Vagina (tissue), 2 donors: ENCODE results near the gene PLCL1. TPM values are rescaled to one million over a fixed set of nuclear protein-coding genes. Genes with fewer than 3 reads are reported as not detected.

Source experiments
- DNase-seq, 2 donors: peaks; one replicate each; pipeline ENCODE4 v3.0.0-alpha.2; 2017; ENCODE audit errors: extremely low spot score in 2 of 2
- H3K27ac ChIP-seq: fragments of 200-600 bp; sonication (generic); one replicate; pipeline ENCODE4 v1.5.1; 2019
- H3K27me3 ChIP-seq: fragments of 200-600 bp; sonication (generic); one replicate; pipeline ENCODE4 v1.5.1; 2019
- H3K36me3 ChIP-seq, 2 donors: fragments of 200-600 bp; sonication (generic); one replicate each; pipeline ENCODE4 v1.5.1; 2017 to 2019
- H3K4me1 ChIP-seq: fragments of 200-600 bp; sonication (generic); one replicate; pipeline ENCODE4 v1.5.1; 2019
- H3K4me3 ChIP-seq, 2 donors: fragments of 200-600 bp; sonication (generic); 1 replicate in 1 of 2; 2 replicates in 1 of 2; pipeline ENCODE4 v1.5.1; 2016 to 2019
- H3K9me3 ChIP-seq: fragments of 200-600 bp; sonication (generic); one replicate; pipeline ENCODE4 v1.5.1; 2019
- POLR2A ChIP-seq, 2 donors: fragments of 450-650 bp; IDR thresholded peaks; one replicate each; pipeline ENCODE4 v1.6.1; 2017; ENCODE audit warnings: antibody characterized with exemption in 2 of 2, mild to moderate bottlenecking in 2 of 2, moderate library complexity in 2 of 2
- POLR2AphosphoS5 ChIP-seq, 2 donors: sonication (generic); formaldehyde crosslinking; IDR thresholded peaks; one replicate each; pipeline ENCODE4 v1.9.0; 2017; ENCODE audit warnings: antibody characterized with exemption in 2 of 2, mild to moderate bottlenecking in 2 of 2, low read depth in 1 of 2; ENCODE audit not compliant: insufficient read depth in 1 of 2
- intact Hi-C: fragments of 100-400 bp; cut with DNase I; formaldehyde crosslinking; loops from one replicate; pipeline ENCODE4 v1.15.1; 2023
- total RNA-seq: library from RNA; depleted of rRNA; stranded (reverse); fragments of >200 nt; gene quantifications from one replicate; pipeline ENCODE4 v1.2.3, GENCODE V29; 2016
- TF ChIP-seq, protein P1 (sequence below), 3 experiments: fragments of 450-650 bp in 2 of 3; fragments of 200-600 bp in 1 of 3; sonication (generic) in 1 of 3; IDR thresholded peaks; one replicate each; pipeline ENCODE4 v1.5.1; 2017 to 2019; ENCODE audit warnings: antibody characterized with exemption in 3 of 3, mild to moderate bottlenecking in 2 of 3, moderate library complexity in 2 of 3

The PLCL1 gene
- total RNA-seq, 1 donor from 2014 or later: 6.6 TPM

DNA sequence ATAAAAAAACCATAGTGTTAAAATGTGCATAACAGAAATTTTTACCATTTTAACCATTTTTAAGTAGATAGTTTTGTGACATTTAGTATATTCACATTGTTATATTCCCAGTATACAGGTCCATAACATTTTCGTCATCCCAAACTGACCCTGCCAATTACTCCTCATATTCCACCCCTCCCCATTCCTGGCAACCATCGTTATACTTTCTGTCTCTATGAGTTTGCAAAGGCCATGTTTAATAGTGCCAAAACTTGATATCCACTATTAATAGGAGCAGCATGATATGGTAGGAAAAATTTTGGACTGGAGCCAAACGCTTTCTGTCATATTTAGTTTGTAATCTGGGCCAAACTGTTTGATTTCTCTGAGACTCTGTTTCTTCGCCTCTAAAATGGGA is 30.9 kb downstream of the PLCL1 start:
- Histone ChIP-seq H3K27me3 (no peaks in the 10 kb centered on the region), H3K27ac (no peak overlapping the region), H3K4me1 (no peaks in the 10 kb centered on the region), H3K36me3 (no peaks in the 10 kb centered on the region), H3K4me3 (no peak overlapping the region), H3K9me3 (no peaks in the 10 kb centered on the region)
- intact Hi-C loops: no loop called here
- no peak for DNase-seq
- no peak for TF ChIP-seq POLR2AphosphoS5 (IDR thresholded peaks at IDR 0.05; ENCODE audit: insufficient read depth in 1 of 2, low read depth in 1 of 2)
- TF ChIP-seq POLR2A (IDR thresholded peaks at IDR 0.05): no peak

DNA sequence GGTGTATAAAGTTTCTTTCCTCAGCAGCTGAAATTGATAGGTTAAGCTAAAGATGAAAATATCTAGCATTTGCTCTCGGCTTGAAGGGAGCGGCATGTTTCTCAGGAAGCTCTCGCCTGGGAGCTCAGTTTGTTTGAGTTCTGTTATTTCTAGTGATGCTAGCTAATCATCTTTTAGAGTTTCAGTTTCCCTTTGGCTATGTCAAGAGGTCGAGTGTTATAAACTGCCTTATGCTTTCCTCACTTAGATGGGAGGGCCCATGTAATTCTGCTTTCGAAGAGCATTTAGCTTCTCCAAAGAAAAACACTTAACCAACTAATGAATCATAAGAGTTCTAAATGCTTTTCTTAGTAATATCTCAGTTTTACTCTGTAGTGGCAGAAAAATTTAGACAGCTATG is 33.6 kb downstream of the PLCL1 start:
- Histone ChIP-seq H3K36me3 (no peaks in the 10 kb centered on the region), H3K4me1 (no peaks in the 10 kb centered on the region), H3K27ac (peak overlapping the region; percentile 24), H3K4me3 (peak overlapping the region; percentile 8 to 12), H3K27me3 (no peaks in the 10 kb centered on the region), H3K9me3 (no peaks in the 10 kb centered on the region)
- no peak for TF ChIP-seq POLR2A (IDR thresholded peaks at IDR 0.05)
- TF ChIP-seq, protein P1, sequence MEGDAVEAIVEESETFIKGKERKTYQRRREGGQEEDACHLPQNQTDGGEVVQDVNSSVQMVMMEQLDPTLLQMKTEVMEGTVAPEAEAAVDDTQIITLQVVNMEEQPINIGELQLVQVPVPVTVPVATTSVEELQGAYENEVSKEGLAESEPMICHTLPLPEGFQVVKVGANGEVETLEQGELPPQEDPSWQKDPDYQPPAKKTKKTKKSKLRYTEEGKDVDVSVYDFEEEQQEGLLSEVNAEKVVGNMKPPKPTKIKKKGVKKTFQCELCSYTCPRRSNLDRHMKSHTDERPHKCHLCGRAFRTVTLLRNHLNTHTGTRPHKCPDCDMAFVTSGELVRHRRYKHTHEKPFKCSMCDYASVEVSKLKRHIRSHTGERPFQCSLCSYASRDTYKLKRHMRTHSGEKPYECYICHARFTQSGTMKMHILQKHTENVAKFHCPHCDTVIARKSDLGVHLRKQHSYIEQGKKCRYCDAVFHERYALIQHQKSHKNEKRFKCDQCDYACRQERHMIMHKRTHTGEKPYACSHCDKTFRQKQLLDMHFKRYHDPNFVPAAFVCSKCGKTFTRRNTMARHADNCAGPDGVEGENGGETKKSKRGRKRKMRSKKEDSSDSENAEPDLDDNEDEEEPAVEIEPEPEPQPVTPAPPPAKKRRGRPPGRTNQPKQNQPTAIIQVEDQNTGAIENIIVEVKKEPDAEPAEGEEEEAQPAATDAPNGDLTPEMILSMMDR (IDR thresholded peaks at IDR 0.05): no peak
- no peak for TF ChIP-seq POLR2AphosphoS5 (IDR thresholded peaks at IDR 0.05; ENCODE audit: insufficient read depth in 1 of 2, low read depth in 1 of 2)
- DNase-seq: no peak
- intact Hi-C loops: no loop called here

DNA sequence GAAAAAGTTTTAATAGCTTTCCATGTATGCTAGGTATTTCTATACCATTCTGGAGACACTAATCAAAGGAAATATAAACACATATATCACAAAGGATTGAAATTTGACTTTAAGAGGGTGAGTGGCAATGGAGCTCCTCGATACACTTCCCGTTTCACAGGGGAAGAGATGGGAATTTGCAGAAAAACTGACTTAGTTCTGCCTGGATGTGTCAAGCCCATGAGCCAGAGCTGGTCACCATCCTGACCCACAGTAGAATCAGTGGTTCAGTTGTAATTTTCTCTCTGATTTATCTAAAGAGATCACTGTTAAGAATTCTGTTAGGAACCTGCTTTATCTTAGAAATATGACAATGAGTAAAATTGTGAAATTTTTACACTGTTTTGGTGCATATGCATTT is 34.2 kb downstream of the PLCL1 start:
- DNase-seq: no peak
- peak overlapping the region in 1 of 2 donors; percentile 12 for H3K4me3 ChIP-seq
- H3K4me1 ChIP-seq: no peaks in the 10 kb centered on the region
- H3K9me3 ChIP-seq: no peaks in the 10 kb centered on the region
- peak overlapping the region; percentile 24 for H3K27ac ChIP-seq
- H3K27me3 ChIP-seq: no peaks in the 10 kb centered on the region
- TF ChIP-seq, protein P1 (IDR thresholded peaks at IDR 0.05): no peak
- TF ChIP-seq POLR2AphosphoS5 (IDR thresholded peaks at IDR 0.05; ENCODE audit: insufficient read depth in 1 of 2, low read depth in 1 of 2) (no peak), POLR2A (IDR thresholded peaks at IDR 0.05) (no peak)
- intact Hi-C loops: no loop called here
- no peaks in the 10 kb centered on the region for H3K36me3 ChIP-seq

DNA sequence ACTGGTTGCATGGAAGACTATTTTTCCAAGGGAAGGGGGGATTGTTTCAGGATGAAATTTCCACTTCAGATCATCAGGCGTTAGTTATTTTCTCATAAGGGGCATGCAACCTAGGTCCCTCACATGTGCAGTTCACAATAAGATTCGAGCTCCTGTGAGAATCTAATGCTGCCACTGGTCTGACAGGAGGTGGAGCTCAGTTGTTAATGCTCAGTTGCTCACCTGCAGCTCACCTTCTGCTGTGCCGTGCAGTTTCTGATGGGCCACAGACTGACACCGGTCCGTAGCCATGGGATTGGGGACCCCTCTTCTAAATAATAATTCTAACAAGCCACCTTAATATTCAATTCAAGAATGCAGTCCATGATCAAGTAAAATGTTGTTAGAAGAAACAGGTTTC is 34.9 kb downstream of the PLCL1 start:
- Histone ChIP-seq H3K9me3 (no peaks in the 10 kb centered on the region), H3K4me1 (no peaks in the 10 kb centered on the region), H3K27ac (no peak overlapping the region), H3K36me3 (no peaks in the 10 kb centered on the region), H3K27me3 (no peaks in the 10 kb centered on the region), H3K4me3 (no peak overlapping the region)
- intact Hi-C loops: no loop called here
- TF ChIP-seq POLR2AphosphoS5 (IDR thresholded peaks at IDR 0.05; ENCODE audit: insufficient read depth in 1 of 2, low read depth in 1 of 2): no peak
- no peak for TF ChIP-seq POLR2A (IDR thresholded peaks at IDR 0.05)
- TF ChIP-seq, protein P1 (IDR thresholded peaks at IDR 0.05): no peak
- DNase-seq: no peak

DNA sequence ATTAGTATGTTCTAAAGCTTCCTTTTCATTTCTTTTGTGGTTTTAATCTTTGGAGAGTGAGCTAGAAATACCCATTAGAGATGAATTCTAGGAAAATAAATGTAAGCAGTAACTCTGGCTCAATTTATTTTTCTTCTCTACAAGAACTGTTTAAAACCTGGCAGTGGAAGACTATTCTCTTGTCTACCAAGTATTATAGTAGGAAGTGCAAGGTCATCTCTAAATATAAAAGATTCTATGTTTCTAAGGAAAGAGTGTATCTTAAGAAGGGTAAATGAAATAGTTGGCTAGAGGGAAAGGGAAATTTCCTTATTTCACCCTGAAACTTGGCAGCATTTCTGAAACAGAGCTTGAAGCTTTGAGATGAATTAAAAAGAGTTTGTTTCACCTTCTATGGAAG is 35.5 kb downstream of the PLCL1 start:
- no peaks in the 10 kb centered on the region for H3K9me3 ChIP-seq
- H3K27me3 ChIP-seq: no peaks in the 10 kb centered on the region
- DNase-seq: no peak
- intact Hi-C loops: no loop called here
- H3K36me3 ChIP-seq: no peaks in the 10 kb centered on the region
- TF ChIP-seq POLR2AphosphoS5 (IDR thresholded peaks at IDR 0.05; ENCODE audit: insufficient read depth in 1 of 2, low read depth in 1 of 2): no peak
- TF ChIP-seq, protein P1 (IDR thresholded peaks at IDR 0.05): no peak
- TF ChIP-seq POLR2A (IDR thresholded peaks at IDR 0.05): no peak
- H3K4me3 ChIP-seq: no peak overlapping the region
- no peak overlapping the region for H3K27ac ChIP-seq
- H3K4me1 ChIP-seq: no peaks in the 10 kb centered on the region
